CD14-positive monocyte (primary cell): Measurements from ENCODE around the gene EDARADD. TPM values are rescaled to one million over a fixed set of nuclear protein-coding genes. Genes with fewer than 3 reads are reported as not detected.
"Not testable (repeated sequence)": the region's sequence is repeated elsewhere in the genome, so short reads cannot be mapped to it uniquely, and the experiment has no call there.

Experiments
- DNase-seq, 3 donors: peaks; one replicate each; pipeline ENCODE4 v3.0.0-alpha.2; 2011 to 2022
- H2AFZ ChIP-seq: 2 replicates; pipeline ENCODE4 v1.6.0; 2012; ENCODE audit warnings: mild to moderate bottlenecking, low read depth, low read length, inconsistent platforms; ENCODE audit not compliant: insufficient read depth, poor library complexity, severe bottlenecking
- H3K27ac ChIP-seq, 2 donors: 1 replicate in 1 of 2; 2 replicates in 1 of 2; pipeline ENCODE4 v1.5.1; 2012 to 2013; ENCODE audit warnings: low read length in 2 of 2, control low read depth in 1 of 2, inconsistent platforms in 1 of 2, low read depth in 1 of 2, mild to moderate bottlenecking in 1 of 2
- H3K27me3 ChIP-seq, 2 donors: one replicate each; pipeline versions ENCODE4 v1.6.0 to v1.6.1; 2011 to 2013; ENCODE audit warnings: low read length in 2 of 2; ENCODE audit not compliant: control insufficient read depth in 2 of 2, insufficient read depth in 2 of 2
- H3K36me3 ChIP-seq, 2 donors: replicated peaks in 1 of 2; 1 replicate in 1 of 2; 2 replicates in 1 of 2; pipeline versions ENCODE4 v1.5.1 to v1.6.1; 2012 to 2013; ENCODE audit warnings: low read length in 2 of 2, control low read depth in 1 of 2, inconsistent platforms in 1 of 2, mild to moderate bottlenecking in 1 of 2; ENCODE audit not compliant: insufficient read depth in 2 of 2, control insufficient read depth in 1 of 2
- H3K4me1 ChIP-seq, 2 donors: 1 replicate in 1 of 2; 2 replicates in 1 of 2; pipeline versions ENCODE4 v1.5.1 to v1.6.1; 2012 to 2013; ENCODE audit warnings: low read length in 2 of 2, control low read depth in 1 of 2, inconsistent platforms in 1 of 2, mild to moderate bottlenecking in 1 of 2, moderate library complexity in 1 of 2; ENCODE audit not compliant: insufficient read depth in 2 of 2, control insufficient read depth in 1 of 2
- H3K4me2 ChIP-seq: replicated peaks from 2 replicates; pipeline ENCODE3; 2012; ENCODE audit warnings: low read length, moderate library complexity, mild to moderate bottlenecking; ENCODE audit not compliant: poor library complexity, severe bottlenecking; ENCODE audit errors: extremely low read depth
- H3K4me3 ChIP-seq, 3 experiments: fragments of 200-600 bp in 1 of 3; sonication (generic) in 1 of 3; replicated peaks in 1 of 3; 1 replicate in 2 of 3; 2 replicates in 1 of 3; pipeline ENCODE4 v1.5.1; 2011 to 2013; ENCODE audit warnings: low read length in 3 of 3, mild to moderate bottlenecking in 3 of 3, control low read depth in 2 of 3, low read depth in 2 of 3, inconsistent platforms in 1 of 3, moderate library complexity in 1 of 3
- H3K79me2 ChIP-seq: 2 replicates; pipeline ENCODE4 v1.6.0; 2012; ENCODE audit warnings: mild to moderate bottlenecking, control low read depth, inconsistent platforms, low read length, moderate library complexity; ENCODE audit not compliant: insufficient read depth
- H3K9ac ChIP-seq: 2 replicates; pipeline ENCODE4 v1.6.0; 2017; ENCODE audit warnings: low read length, mild to moderate bottlenecking; ENCODE audit not compliant: insufficient read depth, poor library complexity, severe bottlenecking
- H3K9me3 ChIP-seq, 2 donors: replicated peaks in 1 of 2; 1 replicate in 1 of 2; 2 replicates in 1 of 2; pipeline versions ENCODE4 v1.5.1 to v1.6.1; 2012 to 2013; ENCODE audit warnings: low read length in 2 of 2, control low read depth in 1 of 2; ENCODE audit not compliant: control insufficient read depth in 1 of 2, insufficient read depth in 1 of 2
- H4K20me1 ChIP-seq: 2 replicates; pipeline ENCODE4 v1.6.0; 2012; ENCODE audit warnings: mild to moderate bottlenecking, low read length, control low read depth, moderate library complexity; ENCODE audit not compliant: insufficient read depth
- H3K27ac Mint-ChIP-seq, 7 donors: one replicate each; pipeline ENCODE4 v1.8.0; 2020; ENCODE audit warnings: mild to moderate bottlenecking in 7 of 7, mixed read lengths in 7 of 7, moderate library complexity in 6 of 7, inconsistent platforms in 2 of 7
- H3K27me3 Mint-ChIP-seq, 3 donors: one replicate each; pipeline ENCODE4 v1.8.0; 2021 to 2022; ENCODE audit warnings: low read depth in 3 of 3, mild to moderate bottlenecking in 3 of 3, mixed read lengths in 3 of 3, moderate library complexity in 3 of 3, inconsistent platforms in 1 of 3
- H3K36me3 Mint-ChIP-seq, 2 donors: one replicate each; pipeline ENCODE4 v1.8.0; 2020; ENCODE audit warnings: mixed read lengths in 2 of 2, inconsistent platforms in 1 of 2, mild to moderate bottlenecking in 1 of 2
- H3K4me1 Mint-ChIP-seq: one replicate; pipeline ENCODE4 v1.8.0; 2020; ENCODE audit warnings: mild to moderate bottlenecking, mixed read lengths
- H3K4me3 Mint-ChIP-seq, 2 donors: one replicate each; pipeline ENCODE4 v1.8.0; 2020; ENCODE audit warnings: mild to moderate bottlenecking in 2 of 2, mixed read lengths in 2 of 2, moderate library complexity in 1 of 2
- H3K9me3 Mint-ChIP-seq, 7 donors: one replicate each; pipeline ENCODE4 v1.8.0; 2020 to 2022; ENCODE audit warnings: mixed read lengths in 7 of 7, mild to moderate bottlenecking in 6 of 7, moderate library complexity in 6 of 7, inconsistent platforms in 2 of 7
- CTCF ChIP-seq: fragments of 200-600 bp; IDR thresholded peaks from one replicate; pipeline ENCODE4 v1.8.0; 2022; ENCODE audit warnings: antibody characterized with exemption, mild to moderate bottlenecking
- WGBS: methylation state at CpG from one replicate; pipeline ENCODE4 v1.1.5; 2013; ENCODE audit warnings: missing lambda C conversion rate; ENCODE audit not compliant: insufficient coverage; 5-methylcytosine and 5-hydroxymethylcytosine counted together
- intact Hi-C, 2 donors: fragments of 100-400 bp; cut with micrococcal nuclease; formaldehyde crosslinking; loops; one replicate each; pipeline versions ENCODE4 v1.15.0 to v1.15.1; 2023
- polyA plus RNA-seq, 3 donors: library from polyadenylated mRNA; depleted of rRNA in 1 of 3; unstranded in 2 of 3; stranded (reverse) in 1 of 3; fragments of 300-500 nt in 2 of 3; fragments of >200 nt in 1 of 3; fragmentation: Illumina TruSeq in 2 of 3; gene quantifications; 1 replicate in 2 of 3; 2 replicates in 1 of 3; pipeline ENCODE4 v1.2.3, GENCODE V29; 2012 to 2021

EDARADD gene
- polyA plus RNA-seq, 3 donors, result not detected

- Histone ChIP-seq H2AFZ (no peak overlapping the region), H3K79me2 (no peaks in the 10 kb centered on the region), H4K20me1 (no peaks in the 10 kb centered on the region), H3K36me3 (no peaks in the 10 kb centered on the region), H3K9me3 (no peaks in the 10 kb centered on the region), H3K9ac (no peak overlapping the region), H3K27me3 (no peaks in the 10 kb centered on the region), H3K4me1 (no peaks in the 10 kb centered on the region), H3K4me3 (no peak overlapping the region), H3K27ac (no peak overlapping the region), H3K4me2 (no peak overlapping the region)
- WGBS, result 90% methylated on average over 2 of the region's 7 CpGs
- Mint-ChIP-seq H3K4me1 (no peaks in the 10 kb centered on the region), H3K9me3 (peaks cover 0 to 15% (median 1%) of the 10 kb centered on the region in 7 donors), H3K36me3 (no peaks in the 10 kb centered on the region), H3K4me3 (no peak overlapping the region), H3K27ac (no peak overlapping the region), H3K27me3 (peaks cover 13 to 15% (median 14%) of the 10 kb centered on the region in 3 donors)
- TF ChIP-seq CTCF, result no peak
- intact Hi-C loops, result no loop called here
- DNase-seq, result no peak
Measured at GRCh38 chr1:236351875-236352573, 42.1 kb upstream of the EDARADD start.

GRCh38 chr1:236352747-236353146, 41.3 kb upstream of the EDARADD start:
- no CpG with 5 or more reads among the region's 4 CpGs for WGBS
- H3K4me3 ChIP-seq, H3K36me3 Mint-ChIP-seq, H3K4me3 Mint-ChIP-seq, H3K27ac ChIP-seq, H3K27me3 ChIP-seq, H3K4me2 ChIP-seq, H3K36me3 ChIP-seq, H3K9me3 ChIP-seq, H3K4me1 Mint-ChIP-seq, H3K27ac Mint-ChIP-seq, H3K4me1 ChIP-seq, DNase-seq, intact Hi-C loops, H3K9ac ChIP-seq, H2AFZ ChIP-seq, H4K20me1 ChIP-seq, H3K79me2 ChIP-seq: not testable (repeated sequence)
- Mint-ChIP-seq H3K27me3 (peaks cover 13 to 15% (median 14%) of the 10 kb centered on the region in 3 donors), H3K9me3 (peaks cover 0 to 14% (median 2%) of the 10 kb centered on the region in 7 donors)
